Brain microvascular endothelial cell (primary cell): ENCODE measurements around the gene LHX5.
A peak's percentile ranks its signal among the peaks of the same experiment; 100 is the strongest.

Source experiments
- DNase-seq: peaks from one replicate; pipeline ENCODE4 v3.0.0-alpha.2; 2020
- H3K27ac ChIP-seq: fragments of 250-450 bp; sonication (Bioruptor Pico); 2 replicates; pipeline ENCODE4 v1.5.1; 2020; ENCODE audit warnings: mild to moderate bottlenecking, moderate library complexity
- H3K27me3 ChIP-seq: fragments of 250-450 bp; sonication (Bioruptor Pico); replicated peaks from 2 replicates; pipeline ENCODE4 v1.5.1; 2020; ENCODE audit warnings: mild to moderate bottlenecking
- H3K36me3 ChIP-seq: fragments of 250-450 bp; sonication (Bioruptor Pico); replicated peaks from 2 replicates; pipeline ENCODE4 v1.5.1; 2020; ENCODE audit warnings: mild to moderate bottlenecking
- H3K4me3 ChIP-seq: 2 replicates; pipeline ENCODE4 v1.5.1; 2011; ENCODE audit warnings: low read depth, mild to moderate bottlenecking, control low read depth, low read length, moderate library complexity
- in situ Hi-C: cut with HindIII; loops from 2 replicates; pipeline ENCODE4 v1.10.0; 2017; ENCODE audit warnings: low sequenced_read_pairs, low pct_ligation_motif_present
- TF ChIP-seq, protein P1 (sequence below): IDR thresholded peaks from 2 replicates; pipeline ENCODE4 v1.5.1; 2011; ENCODE audit warnings: low read depth, mild to moderate bottlenecking, moderate library complexity, low read length, control low read depth, inconsistent platforms; ENCODE audit errors: missing control alignments

Gene LHX5

DNA sequence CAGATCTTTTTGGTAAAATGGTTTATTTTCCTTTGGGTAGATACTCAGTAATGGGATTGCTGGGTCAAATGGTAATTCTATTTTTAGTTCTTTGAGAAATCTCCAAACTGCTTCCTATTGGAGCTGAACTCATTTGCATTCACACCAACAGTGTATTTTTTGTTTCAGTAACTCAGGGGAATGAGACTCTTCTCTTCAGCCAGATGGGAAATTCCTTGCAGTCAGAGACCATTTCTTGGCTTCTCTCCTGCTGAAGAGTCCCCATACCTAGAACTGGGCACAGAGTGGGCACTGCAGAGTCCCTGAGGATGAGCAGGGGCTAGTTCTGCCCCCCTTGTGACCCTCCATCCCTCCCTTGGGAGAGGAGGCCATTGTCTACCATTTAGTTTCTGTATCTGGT is 38.7 kb downstream of the LHX5 start:
- Histone ChIP-seq H3K27ac (no peak overlapping the region), H3K36me3 (no peaks in the 10 kb centered on the region), H3K27me3 (no peaks in the 10 kb centered on the region), H3K4me3 (no peak overlapping the region)
- TF ChIP-seq, protein P1, sequence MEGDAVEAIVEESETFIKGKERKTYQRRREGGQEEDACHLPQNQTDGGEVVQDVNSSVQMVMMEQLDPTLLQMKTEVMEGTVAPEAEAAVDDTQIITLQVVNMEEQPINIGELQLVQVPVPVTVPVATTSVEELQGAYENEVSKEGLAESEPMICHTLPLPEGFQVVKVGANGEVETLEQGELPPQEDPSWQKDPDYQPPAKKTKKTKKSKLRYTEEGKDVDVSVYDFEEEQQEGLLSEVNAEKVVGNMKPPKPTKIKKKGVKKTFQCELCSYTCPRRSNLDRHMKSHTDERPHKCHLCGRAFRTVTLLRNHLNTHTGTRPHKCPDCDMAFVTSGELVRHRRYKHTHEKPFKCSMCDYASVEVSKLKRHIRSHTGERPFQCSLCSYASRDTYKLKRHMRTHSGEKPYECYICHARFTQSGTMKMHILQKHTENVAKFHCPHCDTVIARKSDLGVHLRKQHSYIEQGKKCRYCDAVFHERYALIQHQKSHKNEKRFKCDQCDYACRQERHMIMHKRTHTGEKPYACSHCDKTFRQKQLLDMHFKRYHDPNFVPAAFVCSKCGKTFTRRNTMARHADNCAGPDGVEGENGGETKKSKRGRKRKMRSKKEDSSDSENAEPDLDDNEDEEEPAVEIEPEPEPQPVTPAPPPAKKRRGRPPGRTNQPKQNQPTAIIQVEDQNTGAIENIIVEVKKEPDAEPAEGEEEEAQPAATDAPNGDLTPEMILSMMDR, result no peak
- in situ Hi-C loops, result no loop called here
- no peak for DNase-seq

DNA sequence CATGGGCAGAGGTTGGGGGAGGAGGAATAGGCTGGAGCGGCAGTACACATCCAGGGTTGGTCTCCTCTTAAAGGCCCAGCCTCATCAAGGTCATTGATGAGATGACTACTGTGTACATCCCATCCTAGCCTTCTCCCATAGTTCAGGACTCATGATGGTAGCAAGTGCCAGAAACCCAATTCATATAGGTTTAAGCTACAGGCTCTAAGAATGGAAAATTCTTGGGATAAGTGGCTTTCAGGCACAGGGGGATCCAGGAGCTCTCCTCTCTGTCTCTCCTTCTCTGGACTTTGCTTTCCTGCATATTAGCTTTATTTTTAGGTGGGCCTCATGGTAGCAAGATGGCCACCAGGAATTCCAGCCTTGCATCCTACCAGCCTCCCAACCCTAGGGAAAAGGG is 43.2 kb downstream of the LHX5 start:
- Histone ChIP-seq H3K4me3 (no peak overlapping the region), H3K36me3 (no peaks in the 10 kb centered on the region), H3K27me3 (no peaks in the 10 kb centered on the region), H3K27ac (no peak overlapping the region)
- in situ Hi-C loops, result no loop called here
- TF ChIP-seq, protein P1, result no peak
- DNase-seq, result no peak

DNA sequence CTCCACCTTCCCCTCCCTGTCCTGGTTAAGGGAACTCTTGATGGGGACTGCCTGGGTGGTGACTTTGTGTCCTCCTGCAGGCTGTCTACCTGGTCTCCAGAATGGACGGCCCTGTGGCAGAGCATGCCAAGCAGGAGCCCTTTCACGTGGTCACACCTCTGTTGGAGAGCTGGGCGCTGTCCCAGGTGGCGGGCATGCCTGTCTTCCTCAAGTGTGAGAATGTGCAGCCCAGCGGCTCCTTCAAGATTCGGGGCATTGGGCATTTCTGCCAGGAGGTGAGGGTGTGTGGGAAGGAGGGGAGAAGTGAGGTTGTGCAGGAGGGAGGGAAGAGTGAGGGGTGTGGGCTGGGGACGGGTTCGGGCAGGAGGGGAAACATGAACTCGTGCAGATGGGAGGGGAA is 43.8 kb downstream of the LHX5 start:
- TF ChIP-seq, protein P1, result no peak
- Histone ChIP-seq H3K27me3 (no peaks in the 10 kb centered on the region), H3K4me3 (no peak overlapping the region), H3K36me3 (no peaks in the 10 kb centered on the region), H3K27ac (no peak overlapping the region)
- in situ Hi-C loops, result no loop called here
- no peak for DNase-seq

DNA sequence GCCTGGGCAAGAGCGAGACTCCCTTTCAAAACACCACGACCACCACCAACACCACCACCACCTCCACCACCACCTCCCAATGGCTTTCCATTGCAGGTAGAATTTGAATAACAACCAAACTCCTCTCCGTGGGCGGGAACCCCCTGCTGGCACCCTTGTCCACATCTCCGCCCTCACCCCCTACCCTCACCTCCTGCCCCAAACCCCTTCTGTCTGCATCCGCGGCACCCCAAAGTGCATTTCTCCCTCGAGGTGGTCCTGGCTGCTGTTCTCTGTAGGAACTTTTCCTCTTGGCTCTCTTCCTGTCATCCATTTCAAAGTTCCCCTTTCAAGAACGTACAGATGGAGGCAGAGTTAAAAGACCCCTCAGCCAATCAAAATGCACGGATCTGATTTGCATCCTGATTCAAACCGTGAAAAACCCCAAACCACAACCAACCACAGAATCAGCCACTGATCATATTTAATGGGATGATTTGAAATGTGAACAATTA is 45.7 kb downstream of the LHX5 start:
- TF ChIP-seq, protein P1, result no peak
- no peak for DNase-seq
- in situ Hi-C loops, result no loop called here

DNA sequence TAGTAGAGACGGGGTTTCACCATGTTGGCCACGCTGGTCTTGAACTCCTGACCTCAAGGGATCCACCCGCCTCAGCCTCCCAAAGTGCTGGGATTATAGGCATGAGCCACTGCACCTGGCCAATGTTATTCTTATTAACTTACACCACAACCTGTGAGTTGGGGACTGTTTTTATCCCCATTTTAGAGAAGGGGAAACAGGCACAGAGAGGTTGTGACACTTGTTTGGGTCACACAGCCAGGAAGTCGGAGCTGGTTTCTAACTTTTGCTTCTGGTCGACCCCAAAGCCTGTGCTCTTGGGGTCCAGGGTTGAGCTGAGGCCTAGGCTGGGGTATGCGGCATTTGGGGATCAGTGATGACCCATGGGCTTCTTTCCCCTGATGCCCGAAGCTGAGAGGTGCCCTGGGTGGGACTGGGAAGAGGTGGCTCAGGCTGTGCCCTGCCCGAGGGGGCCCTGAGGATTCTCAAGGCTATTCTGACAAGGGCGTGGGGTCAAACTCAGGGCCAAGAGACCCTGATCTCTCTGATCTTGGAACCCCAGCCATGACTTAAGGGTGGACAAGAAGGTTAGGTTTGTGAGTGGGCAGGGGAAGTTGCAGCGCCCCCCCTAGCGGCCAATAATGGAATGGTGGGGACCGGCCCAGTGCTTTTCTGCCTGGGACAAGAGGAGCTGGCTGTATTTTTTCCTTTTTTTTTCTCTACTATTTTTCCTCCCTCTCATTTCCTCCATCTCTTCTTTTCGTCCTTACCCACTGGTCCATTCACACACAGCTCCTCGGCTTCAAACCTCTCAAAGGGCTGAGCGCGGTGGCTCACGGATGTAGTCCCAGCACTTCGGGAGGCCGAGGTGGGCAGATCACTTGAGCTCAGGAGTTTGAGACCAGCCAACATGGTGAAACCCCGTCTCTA is 46.5 kb downstream of the LHX5 start:
- no peaks in the 10 kb centered on the region for H3K36me3 ChIP-seq
- DNase-seq, result peak; percentile 71
- TF ChIP-seq, protein P1, result peak; percentile 94
- no peak overlapping the region for H3K27ac ChIP-seq
- no peak overlapping the region for H3K4me3 ChIP-seq
- in situ Hi-C loops, result no loop called here
- no peaks in the 10 kb centered on the region for H3K27me3 ChIP-seq

More for the DNA sequence above, 45.7 kb downstream of the LHX5 start:
- Histone ChIP-seq H3K4me3 (no peak overlapping the region), H3K27ac (no peak overlapping the region), H3K36me3 (no peaks in the 10 kb centered on the region), H3K27me3 (no peaks in the 10 kb centered on the region)

DNA sequence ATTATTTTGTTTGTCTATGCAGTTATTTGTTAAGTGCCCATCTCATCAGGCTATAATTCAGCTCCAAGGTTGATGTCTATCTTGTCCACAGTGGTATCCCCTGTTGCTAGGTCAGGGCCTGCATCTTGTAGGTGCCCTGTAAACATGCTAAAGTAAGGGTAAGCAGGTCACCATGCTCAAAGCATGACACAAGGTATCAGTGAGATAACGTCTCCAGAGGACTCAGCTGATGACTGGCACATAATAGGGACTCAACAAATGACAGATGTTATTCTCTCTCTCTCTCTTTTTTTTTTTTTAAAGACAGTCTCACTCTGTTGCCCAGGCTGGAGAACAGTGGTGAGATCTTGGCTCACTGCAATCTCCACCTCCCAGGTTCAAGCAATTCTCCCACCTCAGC is 47.2 kb downstream of the LHX5 start:
- in situ Hi-C loops, result no loop called here
- Histone ChIP-seq H3K4me3 (no peak overlapping the region), H3K36me3 (no peaks in the 10 kb centered on the region), H3K27me3 (no peaks in the 10 kb centered on the region), H3K27ac (no peak overlapping the region)
- no peak for DNase-seq
- TF ChIP-seq, protein P1, result no peak
